Measurements from ENCODE around the gene MAB21L3.

The MAB21L3 gene

DNA sequence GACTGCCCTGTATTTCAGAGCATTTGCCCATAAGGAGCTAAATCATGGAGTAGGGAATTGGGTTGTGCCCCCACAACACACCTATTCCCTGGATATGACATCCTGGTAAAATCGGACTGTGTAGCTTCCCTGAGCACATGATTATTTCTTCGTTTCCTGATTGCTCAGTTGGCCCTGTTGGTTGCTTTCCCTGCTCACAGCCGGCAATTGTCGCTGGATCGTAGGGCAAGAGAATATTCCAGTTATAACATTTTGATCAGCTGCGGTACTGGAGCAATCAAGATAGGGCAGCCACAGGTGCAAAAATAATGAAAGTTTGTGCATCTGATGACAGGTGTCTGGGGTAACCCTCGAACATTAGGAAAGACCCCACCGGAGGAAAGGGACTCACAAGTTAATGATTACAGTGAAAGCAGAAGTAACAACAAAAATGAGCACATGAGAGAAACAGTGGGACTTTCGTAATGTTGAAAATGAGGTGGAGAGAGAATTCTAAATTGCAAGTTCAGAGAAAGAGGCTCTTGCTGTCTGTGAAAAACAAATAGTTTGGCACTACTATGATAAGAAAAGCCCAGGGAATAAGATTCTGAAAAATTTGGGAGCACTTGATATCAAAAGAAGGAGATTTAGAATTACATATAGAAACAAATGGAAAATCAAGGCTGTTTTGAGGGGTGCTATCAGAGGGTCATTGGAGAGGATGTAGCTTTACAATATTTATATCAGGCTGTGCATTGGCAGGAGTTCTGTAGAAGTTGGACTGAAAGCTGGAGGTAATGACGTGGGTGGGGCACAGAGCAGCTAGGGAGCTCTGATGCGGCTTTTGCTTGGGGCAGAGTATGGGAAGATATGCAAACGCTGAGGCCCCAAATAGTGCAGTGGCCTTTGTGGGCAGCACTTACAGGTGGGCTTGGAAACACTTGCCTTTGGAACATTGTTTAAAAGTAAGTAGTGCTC is at the start of gene MAB21L3:
Gene MAB21L3 (plus strand): TSS at position 833 of the 957 bp plus-strand sequence. CDS start 1,217 bp downstream, outside the sequence.
- DNase-seq (ENCODE audit: low spot score): no peak

DNA sequence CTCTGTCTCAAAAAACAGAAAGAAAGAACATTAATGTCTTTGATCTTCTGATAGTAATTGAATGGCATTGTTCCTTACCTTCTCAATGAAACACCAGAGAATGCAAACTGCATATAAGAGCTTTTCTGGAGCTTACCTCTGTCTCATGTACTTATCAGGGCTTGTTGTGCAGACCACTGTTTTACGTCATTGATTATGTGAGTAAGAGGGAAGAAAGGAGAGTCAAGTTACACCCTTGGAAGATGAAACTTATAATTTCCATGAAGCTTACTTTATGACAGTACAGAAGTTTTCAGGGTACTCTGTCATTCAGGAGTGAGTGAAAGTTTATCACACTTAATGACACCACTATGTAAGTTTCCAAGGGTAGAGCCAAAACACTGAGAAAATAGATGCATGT is 49.0 kb upstream of the MAB21L3 start:
- DNase-seq (ENCODE audit: low spot score): no peak

DNA sequence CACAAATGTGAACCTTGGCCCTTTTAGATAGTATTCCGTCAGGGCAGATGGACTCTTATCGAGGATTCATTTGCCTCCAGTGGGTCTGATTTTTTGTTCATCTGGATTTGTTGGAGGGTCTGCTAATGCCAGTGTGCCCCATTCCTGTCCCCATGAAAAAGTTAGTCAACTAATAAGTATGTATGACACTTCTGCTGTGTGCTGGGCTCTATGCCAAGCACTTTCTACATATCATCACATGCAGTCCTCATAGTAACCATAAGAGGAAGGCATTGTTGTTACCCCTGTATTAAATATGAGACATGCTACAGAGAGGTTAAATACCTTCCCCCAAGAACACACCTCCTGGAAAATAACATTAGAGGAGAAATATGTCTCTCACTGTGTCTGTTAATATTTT is 46.6 kb upstream of the MAB21L3 start:
- DNase-seq (ENCODE audit: low spot score): no peak

DNA sequence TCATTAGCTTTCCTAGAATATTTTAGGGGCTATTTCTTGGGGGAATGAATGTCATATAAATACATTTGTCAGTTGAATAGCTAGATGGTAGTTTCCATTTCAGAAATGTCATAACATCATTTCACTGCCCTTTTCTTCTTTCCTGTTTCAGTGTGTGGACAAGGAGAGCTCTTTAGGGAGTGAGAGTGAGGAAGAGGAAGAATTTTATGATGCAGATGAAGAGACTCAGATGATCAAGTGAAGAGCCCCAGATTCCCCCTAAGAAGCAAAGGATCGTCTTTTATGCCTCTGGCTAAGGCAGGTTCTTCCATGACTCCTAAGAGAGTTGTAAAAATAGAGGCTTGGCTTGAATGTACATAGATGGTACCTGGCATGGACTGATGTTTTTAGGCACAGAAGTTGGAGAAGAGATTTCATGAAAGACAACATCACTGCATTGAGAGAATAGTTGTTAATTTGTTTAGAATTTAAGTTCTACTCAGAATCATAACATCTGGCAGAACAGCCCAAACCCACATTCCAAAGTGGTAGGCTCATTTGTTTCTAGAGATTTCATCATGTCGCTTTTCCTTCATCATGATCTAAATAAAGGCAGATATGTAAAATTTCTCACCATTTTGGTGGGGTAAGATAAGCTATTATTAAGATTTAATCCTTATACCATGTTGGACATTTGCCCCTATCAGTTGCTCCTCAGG is 44.2 kb upstream of the MAB21L3 start:
- no peak for DNase-seq (ENCODE audit: low spot score)

DNA sequence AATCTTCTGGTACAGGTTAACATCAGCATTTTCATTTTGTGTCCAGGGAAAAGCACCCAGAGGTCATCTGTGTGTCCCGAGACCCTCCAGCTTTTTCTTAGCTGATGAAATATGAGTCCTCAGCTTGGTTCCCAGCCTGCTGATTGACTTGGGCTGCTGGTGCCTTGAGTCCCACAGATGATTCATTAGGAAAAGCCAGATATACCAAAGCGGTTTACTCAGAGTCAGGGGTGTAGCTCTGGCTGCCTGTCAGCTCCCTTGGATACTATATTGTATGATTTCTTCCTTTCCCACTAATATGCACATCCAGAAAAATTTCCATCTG is 43.7 kb upstream of the MAB21L3 start:
- DNase-seq (ENCODE audit: low spot score): no peak

DNA sequence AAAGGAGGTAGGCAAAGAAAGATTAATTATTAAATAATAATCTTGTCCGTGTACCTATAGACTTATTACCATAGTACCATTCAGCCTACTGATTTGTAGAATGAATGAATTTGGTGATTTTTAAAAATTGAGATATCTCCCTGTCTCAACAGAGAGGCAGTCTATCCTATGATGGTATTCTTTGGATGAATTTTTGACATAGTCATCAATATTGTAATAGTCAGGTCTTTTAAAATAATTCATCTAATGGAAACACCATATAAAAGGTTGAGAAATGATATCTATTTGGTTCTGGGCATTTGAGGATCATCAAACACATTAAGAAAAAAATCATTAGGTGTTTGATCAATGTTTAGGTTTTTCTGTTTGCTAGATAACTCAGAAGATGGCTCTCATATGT is 35.6 kb upstream of the MAB21L3 start:
- no peak for DNase-seq (ENCODE audit: low spot score)

DNA sequence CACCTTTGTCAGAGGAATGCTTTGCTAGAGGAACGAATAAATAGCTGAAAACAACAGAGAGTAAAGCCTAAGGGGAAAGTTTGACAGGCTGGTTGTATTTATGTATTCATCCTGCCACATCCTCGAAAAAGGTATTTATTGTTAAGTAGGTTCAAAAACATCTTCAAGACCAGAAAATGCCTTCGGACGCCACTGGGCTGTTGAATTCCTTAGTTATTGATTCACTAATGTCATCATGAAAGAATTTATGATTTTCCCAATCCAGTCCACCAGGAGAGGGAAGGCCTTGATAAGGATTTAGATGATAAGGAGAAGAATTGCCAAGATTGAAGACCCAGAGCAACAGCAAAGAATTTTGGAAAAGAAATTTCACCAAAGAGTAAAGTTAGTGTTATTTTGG is 35.2 kb upstream of the MAB21L3 start:
- DNase-seq (ENCODE audit: low spot score): no peak

DNA sequence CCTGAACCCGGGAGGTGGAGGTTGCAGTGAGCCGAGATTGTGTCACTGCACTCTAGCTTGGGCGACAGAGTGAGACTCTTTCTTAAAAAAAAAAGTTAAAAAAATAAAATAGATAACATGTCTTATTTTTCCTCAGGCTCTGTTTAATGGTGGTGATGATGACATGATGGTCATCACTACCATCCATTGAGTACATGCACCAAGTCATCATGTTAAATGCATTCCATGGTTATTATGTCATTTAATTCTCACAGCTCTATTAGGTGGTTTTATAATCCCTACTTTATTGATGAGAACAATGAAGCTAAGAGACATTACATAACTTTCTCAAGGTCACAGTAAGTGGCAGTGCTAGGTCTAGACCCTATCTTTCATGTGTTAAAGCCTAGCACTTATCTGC is 34.4 kb upstream of the MAB21L3 start:
- DNase-seq (ENCODE audit: low spot score): no peak

DNA sequence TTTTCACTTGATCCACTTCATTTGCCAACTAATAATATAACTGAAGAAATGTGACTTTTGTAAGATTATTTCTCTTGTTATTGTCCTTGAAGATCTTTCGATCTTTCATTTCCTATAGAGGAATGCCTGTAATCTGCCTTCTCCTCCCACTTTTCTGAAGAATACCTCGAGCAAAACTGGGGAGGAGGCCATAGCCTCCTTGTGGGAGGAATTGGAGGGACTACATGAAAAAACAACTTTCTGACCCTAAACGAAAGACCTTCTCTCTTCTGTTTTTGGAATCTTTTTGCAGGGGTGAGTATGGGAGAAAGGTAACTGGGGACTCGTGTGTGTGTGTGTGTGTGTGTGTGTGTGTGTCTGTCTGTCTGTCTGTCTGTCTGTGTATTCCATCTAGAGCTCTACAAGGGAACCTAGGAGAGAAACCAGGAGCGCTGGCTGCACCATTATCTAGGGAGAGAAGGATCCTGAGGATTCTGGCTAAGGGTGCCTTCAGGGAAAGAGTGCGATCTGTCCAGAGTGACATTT is 32.4 kb upstream of the MAB21L3 start:
- no peak for DNase-seq (ENCODE audit: low spot score)

DNA sequence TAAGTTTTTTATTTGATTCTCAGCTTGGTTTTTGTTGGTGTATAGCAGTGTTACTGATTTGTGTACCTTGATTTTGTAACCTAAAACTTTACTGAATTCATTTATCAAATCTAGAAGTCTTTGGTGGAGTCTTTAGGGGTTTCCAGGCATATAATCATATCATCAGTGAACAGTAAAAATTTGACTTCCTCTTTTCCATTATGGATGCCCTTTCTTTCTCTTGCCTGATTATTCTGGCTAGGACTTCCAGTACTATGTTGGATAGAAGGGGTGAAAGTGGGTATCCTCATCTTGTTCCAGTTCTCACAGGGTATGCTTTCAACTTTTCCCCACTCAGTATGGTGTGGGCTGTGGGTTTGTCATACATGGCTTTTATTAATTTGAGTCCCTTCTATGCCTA is 23.6 kb upstream of the MAB21L3 start:
- no peak for DNase-seq (ENCODE audit: low spot score)

DNA sequence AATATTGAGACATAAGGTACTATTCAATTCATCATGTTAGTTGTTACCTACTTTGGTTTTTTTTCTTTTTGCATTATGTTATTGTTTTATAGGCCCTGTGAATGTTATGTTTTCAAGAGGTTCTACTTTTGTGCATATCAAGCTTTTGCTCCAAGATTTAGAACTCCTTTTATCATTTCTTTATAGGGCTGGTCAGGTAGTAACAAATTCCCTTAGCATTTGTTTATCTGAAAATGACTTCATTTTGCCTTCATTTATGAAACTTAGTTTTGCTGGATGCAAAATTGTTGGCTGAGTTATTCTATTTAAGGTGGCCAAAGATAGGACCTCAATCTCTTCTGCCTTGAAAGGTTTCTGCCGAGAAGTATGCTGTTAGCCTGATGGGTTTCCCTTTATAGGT is 21.3 kb upstream of the MAB21L3 start:
- no peak for DNase-seq (ENCODE audit: low spot score)

DNA sequence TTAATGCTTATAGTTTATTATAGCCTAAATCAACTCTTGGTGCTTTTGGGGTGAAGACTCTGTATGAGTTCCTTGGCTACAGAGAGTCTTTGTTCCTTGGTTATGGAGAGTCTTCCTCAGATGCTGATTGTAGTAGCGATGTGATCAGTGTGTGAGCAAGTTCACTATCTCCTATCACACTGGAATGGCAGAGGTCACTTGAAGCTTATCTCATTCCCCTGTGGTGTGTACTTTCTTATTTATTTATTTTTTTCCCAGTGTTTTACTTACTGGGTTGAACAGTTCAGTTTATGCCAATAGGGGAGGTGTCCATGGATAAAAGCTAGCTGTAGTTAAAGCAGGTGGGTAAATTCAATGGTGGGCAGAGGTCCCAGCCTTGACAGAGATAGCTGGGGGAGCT is 20.1 kb upstream of the MAB21L3 start:
- no peak for DNase-seq (ENCODE audit: low spot score)

DNA sequence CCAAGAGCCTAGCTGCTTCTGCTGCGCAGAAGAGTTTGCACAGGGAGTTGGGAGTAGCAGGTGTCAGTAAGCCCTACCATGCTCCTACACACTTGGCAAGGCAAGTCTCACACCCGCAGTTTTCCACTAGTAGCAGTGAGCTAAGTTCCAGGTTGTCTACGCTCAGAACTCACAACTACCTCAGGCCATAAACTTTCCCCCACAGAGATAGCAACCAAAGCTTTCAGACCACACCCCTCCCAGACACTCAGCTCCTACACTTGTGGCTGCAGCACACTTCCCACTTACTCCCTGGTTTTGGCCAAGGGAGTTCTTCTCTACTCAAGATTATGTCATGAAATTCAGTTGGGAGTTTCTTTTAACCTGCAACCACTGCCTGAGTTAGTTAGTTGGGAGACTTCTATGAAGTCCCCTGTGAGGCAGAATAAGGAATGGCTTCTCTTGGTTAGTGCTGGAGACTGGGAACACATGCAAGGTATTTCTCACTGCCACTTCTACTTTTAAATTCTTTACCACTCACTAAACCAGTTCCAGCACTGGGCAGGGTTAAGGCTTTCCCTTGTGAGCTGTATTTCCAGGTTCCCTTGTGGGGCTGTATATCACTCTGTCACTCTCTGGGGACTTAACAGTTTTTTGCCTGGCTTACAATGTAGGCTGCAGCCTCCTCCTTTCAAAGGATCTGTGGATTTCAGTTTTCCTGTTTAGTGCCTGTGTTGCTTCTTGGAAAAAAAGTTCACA is 18.3 kb upstream of the MAB21L3 start:
- no peak for DNase-seq (ENCODE audit: low spot score)

DNA sequence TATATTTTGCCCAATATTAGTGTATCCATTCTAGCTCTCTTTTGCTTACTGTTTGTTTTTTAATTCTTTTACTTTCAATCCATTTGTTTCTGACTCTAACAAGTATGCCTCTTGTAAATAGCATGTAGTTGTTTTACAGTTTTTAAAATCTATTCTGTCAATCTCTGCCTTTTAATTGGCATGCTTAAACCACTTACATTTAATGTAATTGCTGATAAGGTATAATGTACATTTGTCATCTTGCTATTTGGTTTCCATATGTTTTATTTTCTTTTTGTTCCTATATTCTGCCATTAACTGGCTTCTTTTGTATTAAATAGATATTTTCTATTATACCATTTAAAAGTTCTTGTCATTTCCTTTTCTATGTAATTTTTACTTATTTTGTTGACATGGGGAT is 16.2 kb upstream of the MAB21L3 start:
- no peak for DNase-seq (ENCODE audit: low spot score)

DNA sequence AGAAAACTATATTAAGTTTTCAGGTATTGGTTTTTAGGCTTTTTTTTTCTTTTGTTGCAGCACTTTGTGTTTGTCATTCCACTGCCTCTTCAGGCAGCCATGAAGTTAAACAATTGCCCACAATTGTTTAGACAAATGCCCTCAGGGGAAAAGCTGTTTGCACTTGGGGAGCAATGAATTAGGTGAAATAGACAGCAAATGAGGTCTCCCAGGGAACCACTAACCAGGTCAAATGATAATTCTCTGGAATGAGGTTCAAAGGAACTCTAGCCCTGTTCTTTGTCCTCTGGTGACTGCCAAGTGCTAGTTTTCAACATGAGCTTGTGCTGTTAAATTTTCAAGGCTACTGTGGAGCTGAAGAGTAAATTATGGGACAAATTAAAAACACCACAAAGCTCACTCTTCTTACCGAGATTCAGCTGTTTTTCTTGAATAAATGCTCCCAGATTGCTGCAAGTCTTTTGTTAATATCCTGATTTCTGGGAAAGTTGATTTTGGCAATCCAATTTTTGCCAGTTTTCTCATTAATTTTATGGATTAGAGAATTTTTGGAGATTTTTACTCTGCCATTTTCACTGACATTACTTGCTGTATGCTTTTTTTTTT is 15.1 kb upstream of the MAB21L3 start:
- DNase-seq (ENCODE audit: low spot score): no peak

DNA sequence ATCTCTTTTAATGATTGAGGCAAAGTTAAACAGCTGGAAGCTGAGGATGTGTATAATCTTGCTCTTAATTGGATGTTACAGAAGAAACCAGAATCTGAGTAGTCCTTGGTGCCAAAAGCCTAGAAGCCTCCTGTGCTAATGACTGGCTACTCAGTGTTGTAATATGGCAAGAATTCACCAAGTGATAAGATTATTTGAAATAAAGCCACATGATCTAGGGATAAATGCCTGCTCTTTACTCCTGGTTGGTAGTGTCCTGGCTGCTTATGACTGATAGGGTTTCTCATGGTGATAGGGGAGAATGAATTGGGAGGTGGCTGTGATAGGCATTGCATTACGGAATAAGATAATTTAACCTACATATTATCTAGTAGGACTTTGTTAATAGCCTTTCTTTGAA is 13.6 kb upstream of the MAB21L3 start:
- DNase-seq (ENCODE audit: low spot score): no peak

DNA sequence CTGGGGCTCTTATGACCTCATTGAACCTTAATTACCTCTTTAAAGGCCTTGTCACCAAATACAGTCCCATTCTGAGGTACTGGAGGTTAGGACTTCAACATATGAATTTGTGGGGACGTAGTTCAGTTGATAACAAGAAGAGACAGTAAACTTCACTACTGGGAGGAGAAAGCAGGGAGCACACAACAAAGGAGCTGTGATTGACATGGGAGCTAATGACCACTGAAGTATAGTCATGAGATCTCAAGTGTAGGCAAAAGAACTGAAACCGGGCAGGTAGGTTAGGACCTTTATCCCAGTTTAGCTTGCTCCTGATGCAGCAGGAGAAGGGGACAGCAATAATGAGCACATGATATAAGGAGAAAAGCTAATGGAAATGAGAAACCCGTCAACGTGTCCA is 11.8 kb upstream of the MAB21L3 start:
- DNase-seq (ENCODE audit: low spot score): no peak

DNA sequence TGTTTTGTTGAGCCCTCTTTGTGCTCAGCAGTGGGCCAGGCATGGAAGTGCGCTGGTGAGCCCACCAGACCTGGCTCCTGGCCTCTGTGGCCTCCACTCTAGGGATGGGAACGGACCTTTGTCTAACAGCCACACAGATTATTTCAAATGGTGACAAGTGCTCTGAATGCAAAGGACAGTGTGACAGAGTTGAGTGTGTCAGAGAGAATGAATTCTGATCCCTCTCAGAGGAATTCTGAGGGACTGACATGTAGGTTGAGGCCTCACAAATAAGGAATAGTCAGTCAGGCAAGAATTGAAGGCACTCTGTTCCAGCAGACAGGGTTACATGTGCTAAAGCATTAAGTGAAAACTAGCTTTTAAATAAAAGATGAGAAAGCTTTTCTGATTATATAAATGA is 11.3 kb upstream of the MAB21L3 start:
- no peak for DNase-seq (ENCODE audit: low spot score)

DNA sequence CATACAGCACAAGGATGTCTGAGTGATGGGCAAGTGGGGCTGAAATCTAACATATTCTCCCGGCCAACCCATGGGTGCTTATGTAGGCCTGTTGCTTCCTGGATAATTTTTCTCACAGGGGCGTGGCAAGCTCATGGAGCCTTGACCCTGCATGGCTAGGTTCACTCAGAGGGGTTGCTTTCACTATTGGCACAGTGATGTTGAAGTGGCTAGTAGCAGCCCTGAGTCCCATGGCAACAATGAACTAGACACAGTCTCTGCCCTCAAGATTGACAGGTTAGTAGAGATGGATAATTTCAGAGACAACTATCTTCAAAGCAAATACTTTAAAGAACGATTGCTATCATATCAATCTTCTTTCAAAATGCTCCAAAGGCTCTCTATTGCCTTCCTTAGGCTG is 6.5 kb upstream of the MAB21L3 start:
- no peak for DNase-seq (ENCODE audit: low spot score)

DNA sequence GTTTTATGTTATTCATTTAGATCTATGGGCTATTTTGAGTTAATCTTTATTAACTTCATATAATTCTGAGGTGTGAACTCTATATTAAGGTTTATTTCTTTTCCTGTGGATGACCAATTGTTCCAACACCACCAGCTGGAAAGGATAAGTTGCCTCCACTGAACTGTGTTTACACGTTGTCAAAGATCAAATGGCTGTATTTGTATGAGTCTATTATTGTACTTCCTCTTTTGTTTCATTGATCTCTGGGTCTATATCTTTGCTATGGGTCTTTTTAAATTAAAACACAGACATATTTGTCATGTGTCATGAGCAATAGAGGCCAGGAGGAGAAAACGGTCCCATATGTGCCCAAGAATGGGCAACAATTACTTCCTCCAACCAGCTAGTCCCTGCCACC is 5.2 kb upstream of the MAB21L3 start:
- DNase-seq (ENCODE audit: low spot score): no peak

DNA sequence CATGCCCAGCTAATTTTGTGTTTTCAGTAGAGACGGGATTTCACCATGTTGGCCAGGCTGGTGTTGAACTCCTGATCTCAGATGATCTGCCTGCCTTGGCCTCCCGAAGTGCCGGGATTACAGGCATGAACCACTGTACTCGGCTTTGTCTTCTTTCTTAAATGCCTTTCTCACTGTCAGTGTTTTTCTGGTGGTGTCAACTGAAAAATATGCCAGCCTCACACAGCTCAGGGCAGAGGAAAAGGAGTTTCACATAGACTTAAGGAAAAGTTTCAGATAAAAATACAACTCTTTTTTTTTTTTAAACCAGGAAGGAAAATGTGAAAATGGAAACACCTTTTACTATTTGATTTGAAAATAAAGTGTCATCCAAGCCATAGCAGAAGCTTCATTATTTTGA is 4.6 kb upstream of the MAB21L3 start:
- DNase-seq (ENCODE audit: low spot score): no peak

DNA sequence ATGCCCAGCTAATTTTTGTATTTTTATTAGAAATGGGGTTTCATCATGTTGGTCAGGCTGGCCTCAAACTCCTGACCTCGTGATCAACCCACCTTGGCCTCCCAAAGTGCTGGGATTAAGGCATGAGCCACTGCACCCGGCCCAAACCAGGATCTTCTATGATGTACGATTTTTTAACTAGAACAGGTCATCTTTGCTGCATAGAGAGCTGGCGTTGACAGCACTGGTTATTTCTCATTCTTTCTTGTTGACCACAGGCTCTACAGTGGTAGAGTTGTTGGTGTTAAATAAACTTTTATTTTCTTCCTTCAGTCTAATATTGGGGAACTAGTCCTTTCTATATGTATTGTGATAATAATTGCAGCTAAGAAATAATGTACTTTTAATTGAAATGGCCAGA is 3.8 kb upstream of the MAB21L3 start:
- no peak for DNase-seq (ENCODE audit: low spot score)
